ENCODE measurements around the gene BICDL1.
"Not testable (repeated sequence)": the region's sequence is repeated elsewhere in the genome, so short reads cannot be mapped to it uniquely, and the experiment has no call there.

BICDL1 gene

GRCh38 chr12:119988472-119989360 lies at the start of gene BICDL1:
Gene BICDL1 (plus strand): TSS chr12:119989236. CDS start chr12:119989869, 633 bp downstream.
- peak; percentile 80 for DNase-seq (ENCODE audit: low spot score)

DNA sequence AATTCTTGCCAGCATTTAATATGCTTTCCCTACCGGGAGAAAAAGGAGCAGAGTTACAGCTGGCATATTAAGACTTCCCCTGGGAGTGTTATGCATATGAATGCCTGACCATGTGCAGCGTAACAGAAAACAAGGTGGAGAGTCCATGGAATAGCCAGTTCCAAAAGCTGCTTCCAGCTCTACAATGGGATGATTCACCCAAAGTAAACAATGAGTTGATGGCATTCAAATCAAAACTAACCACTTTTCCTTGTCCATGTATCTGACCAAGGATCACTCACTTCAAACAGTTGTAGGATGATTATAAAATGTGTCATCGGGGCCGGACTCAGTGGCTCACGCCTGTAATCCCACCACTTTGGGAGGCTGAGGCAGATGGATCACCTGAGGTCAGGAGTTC lies 48.1 kb upstream of the BICDL1 start:
- no peak for DNase-seq (ENCODE audit: low spot score)

DNA sequence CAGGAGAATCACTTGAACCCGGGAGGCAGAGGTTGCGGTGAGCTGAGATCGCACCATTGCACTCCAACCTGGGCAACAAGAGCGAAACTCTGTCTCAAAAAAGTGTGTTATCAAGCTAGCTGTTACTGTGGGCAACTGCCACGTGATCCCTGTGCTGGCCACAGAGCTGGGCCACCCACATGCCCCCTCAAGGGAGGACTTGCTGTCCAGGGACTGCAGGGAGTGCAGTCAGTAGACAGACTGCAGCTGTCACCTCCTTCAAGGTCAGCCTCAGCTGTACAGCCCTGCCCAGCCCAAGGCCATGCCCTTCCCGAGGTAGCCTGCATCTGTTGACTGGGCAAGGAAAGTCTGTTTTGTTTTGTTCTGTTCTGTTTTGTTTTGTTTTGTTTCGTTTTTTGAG lies 46.6 kb upstream of the BICDL1 start:
- no peak for DNase-seq (ENCODE audit: low spot score)

- no peak for DNase-seq (ENCODE audit: low spot score)
Observed at GRCh38 chr12:119946213-119946612, 42.8 kb upstream of the BICDL1 start.

GRCh38 chr12:119949145-119949544 lies 39.9 kb upstream of the BICDL1 start:
- no peak for DNase-seq (ENCODE audit: low spot score)

GRCh38 chr12:119949594-119949993 lies 39.4 kb upstream of the BICDL1 start:
- no peak for DNase-seq (ENCODE audit: low spot score)

DNA sequence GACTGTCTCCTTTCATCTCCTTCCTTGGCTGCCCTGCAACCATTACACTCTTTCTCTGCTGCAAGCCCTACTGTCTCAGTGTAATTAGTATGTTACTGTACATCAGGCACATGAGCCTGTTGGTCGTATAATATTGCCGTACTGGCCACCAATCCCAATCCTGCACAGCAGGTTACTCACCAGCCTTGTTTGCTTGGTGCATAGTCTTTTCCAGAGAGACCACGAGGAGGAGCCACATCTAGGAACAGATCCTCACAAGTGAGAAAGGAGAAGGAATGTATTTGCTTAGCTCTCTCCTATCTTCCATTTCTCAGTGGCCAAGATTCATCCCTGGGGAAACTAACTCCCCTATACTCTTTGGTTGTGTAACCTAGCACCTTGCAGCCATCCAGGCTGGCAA lies 33.0 kb upstream of the BICDL1 start:
- no peak for DNase-seq (ENCODE audit: low spot score)

GRCh38 chr12:119957135-119957534 lies 31.9 kb upstream of the BICDL1 start:
- no peak for DNase-seq (ENCODE audit: low spot score)

DNA sequence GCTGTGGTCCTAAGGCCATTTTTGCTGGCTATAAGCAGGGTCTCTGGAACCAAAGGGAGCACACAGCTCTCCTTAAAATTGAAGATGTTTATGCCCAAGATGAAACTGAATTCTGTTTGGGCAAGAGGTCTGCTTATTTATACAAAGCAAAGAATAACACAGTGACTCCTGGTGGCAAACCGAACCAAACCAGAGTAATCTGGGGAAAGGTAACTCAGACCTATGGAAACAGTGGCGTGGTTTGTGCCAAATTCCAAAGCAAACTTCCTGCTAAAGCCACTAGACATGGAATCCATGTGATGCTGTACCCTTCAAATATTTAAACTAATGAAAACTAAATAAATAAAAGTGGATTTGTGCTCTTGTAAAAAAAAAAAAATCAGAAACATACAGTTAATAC lies 29.6 kb upstream of the BICDL1 start:
- no peak for DNase-seq (ENCODE audit: low spot score)

- no peak for DNase-seq (ENCODE audit: low spot score)
Observed at GRCh38 chr12:119964123-119964522, 24.9 kb upstream of the BICDL1 start.

DNA sequence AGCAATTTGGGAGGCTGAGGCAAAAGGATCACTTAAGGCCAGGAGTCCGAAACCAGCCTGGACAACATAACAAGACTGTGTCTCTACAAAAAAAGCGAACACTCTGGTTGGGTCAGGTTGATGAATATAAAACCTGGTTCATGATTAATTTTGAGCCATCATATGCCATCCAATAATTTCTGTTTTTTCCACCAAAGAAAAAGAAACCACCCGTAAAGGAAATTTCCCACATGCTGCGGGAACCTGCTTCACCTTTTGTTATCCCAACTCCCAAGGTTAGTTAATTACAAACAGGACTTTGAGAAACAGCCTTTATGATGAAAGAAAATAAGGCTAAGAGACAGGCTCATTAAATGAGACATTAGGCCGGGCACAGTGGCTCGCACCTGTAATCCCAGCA lies 24.1 kb upstream of the BICDL1 start:
- no peak for DNase-seq (ENCODE audit: low spot score)

DNA sequence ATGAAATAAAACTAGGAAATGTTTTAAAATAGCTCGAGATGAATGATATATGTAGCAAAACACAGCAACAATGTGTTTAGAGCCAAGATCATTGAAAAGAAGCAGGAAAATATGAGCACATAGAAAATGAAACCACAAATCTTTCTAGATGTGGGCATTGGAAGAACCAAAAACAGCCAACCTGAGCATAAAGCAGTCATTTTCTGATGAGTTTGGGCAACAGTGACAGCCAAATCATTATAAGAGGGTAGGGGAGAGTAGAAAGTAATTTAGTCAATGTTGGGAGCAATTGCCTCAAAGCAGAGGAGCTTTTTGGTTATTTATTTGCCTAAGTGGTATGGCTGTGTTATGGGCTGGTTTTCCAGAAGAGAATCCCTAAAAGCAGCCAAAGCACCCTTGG lies 8.8 kb upstream of the BICDL1 start:
- DNase-seq (ENCODE audit: low spot score), result no peak

DNA sequence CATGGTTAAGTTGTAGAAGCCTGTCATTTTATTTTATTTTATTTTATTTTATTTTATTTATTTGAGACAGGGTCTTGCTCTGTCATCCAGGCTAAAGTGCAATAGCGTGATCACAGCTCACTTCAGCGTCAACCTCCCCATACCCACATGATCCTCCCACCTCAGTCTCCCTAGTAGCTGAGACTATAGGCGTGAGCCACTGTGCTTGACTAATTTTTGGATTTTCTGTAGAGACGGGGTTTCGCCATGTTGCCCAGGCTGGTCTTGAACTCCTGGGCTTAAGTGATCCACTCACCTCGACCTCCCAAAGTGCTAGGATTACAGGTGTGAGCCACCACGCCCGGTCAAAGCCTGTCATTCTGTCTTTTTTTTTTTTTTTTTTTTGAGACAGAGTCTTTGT lies 8.3 kb upstream of the BICDL1 start:
- DNase-seq (ENCODE audit: low spot score), result not testable (repeated sequence)

DNA sequence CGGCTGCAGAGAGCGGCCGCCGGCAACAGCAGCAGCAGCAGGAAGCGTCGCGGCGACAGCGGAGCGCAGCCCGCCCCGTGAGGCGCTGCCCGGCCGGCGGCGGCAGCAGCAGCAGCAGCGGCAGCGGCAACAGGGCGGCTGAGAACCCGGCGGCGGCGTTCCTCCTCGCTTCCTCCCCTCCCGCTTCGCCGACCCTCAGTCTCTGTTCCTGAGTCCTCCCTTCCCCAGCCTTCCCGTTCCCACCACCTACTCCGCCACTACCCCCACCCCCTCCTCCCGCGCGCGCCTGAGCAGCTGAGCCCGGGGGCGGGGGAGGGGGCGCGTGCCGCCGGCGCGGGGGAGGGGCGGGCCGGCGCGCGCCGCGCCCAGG lies 310 bp downstream of the BICDL1 start:
- DNase-seq (ENCODE audit: low spot score), result no peak

DNA sequence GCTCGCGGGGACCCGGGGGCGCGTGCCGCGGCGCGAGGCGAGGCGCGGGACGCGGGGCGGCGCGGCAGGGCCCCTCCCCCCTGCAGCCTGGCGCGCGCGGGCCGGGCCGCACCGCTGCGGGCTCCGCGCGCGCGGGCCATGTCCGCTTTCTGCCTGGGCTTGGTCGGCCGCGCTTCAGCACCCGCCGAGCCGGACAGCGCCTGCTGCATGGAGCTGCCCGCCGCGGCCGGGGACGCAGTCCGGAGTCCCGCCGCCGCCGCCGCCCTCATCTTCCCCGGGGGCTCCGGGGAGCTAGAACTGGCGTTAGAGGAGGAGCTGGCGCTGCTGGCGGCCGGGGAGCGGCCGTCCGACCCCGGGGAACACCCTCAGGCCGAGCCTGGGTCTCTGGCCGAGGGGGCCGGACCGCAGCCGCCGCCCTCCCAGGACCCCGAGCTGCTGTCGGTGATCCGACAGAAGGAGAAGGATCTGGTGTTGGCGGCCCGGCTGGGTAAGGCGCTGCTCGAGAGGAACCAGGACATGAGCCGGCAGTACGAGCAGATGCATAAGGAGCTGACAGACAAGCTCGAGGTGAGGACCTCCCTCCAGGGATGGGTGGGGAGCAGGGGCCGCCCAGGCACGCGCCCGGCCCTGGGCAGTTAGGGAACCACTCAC lies 820 bp downstream of the BICDL1 start:
- peak; percentile 46 for DNase-seq (ENCODE audit: low spot score)

DNA sequence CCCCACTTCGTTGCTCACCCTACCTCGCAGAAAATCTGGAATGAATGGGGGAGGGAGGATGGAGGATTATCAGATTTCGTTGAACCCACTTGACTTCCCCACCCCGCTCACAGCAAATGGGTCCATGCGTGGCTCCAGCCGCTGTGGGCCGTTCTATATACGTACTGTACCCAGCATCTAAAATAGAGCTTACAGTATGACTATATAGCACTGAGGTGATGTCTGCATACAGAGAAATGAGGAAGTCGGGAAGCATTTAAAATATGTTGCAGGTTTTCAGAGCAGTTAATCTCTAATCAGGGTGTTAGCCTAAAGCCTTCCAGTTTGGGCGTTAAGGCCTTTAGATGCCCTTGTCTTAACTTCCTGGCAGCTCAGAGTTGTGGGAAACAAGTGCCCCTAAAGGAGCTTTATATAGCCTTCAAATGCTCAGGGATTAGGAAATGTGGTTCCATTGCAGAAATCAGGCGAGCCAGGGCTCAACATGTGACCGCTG lies 1.4 kb downstream of the BICDL1 start:
- DNase-seq (ENCODE audit: low spot score), result no peak

DNA sequence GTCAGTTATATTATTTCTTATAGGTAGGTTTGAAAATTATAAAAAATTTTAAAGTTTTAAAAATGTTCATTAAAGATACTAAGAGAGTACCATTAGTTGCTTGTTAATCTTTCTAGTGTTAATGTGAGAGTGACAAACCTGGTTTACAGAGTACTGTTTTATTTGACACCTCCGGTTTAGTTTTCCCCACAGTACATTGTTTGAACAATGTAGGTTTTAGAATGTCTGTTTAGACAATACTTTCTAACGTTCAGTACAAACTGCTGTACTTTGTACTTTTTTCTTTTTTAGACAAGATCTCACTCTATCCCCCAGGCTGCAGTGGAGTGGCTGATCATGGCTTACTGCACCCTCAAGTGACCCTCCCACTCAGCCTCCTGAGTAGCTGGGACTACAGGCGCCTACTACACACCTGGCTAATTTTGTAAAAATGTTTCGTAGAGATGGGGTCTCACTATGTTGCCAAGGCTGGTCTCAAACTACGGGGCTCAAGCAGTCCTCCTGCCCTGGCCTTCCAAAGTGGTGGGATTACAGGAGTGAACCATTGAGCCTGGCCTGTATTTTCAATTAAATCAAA lies 3.2 kb downstream of the BICDL1 start:
- DNase-seq (ENCODE audit: low spot score), result no peak

DNA sequence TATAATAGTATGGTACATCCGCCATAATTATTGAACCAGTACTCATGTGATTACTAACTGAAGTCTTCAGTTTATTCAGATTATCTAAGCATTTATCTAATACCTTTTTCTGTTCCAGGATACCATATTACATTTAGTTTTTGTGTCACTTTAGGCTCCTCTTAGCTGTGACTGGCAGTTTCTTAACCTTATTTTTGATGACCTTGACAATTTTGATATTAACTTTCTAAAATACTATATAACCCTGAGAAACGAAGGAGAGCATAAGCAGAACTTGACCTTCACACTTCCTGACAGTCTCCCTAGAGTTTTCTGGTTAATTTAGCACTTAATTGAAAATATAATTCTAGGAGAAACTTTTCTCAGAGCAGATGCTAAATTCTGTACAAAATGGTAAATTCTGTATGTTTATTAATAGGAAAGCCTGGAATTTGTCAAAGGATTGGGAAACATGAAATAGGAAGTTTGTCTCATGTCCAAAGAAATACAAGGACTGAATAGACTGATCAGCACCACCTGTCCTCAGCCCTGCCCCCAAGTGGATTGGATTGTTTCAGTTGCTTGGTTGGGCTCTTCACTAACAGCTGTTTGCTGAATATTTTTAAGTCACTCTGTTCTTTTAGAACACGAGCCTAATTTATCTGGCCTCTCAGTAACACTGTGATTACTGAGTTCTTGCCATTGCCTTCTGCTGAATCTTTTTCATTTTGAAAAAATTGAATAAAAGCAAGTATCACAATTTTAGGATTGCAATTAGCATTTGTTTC lies 6.0 kb downstream of the BICDL1 start:
- DNase-seq (ENCODE audit: low spot score), result no peak

DNA sequence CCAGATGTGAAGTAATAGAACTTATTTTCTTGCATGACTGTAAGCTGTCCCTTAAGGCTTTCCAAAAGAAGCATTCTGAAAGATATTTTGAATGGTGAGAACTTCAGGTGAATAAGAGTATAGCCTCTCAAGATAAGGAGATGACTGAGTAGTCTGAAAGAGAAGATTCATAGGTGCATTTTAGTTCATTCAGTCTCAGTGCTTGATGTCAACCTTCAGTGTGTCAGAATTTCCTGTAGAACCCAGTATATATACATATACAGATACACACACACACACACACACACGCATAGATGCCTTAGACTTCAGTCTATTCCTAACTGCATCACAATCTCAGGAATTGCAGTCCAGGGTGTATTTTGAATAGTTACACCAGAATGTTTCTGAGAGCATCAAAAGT lies 7.4 kb downstream of the BICDL1 start:
- no peak for DNase-seq (ENCODE audit: low spot score)

GRCh38 chr12:119998471-119999245 lies 9.6 kb downstream of the BICDL1 start:
- DNase-seq (ENCODE audit: low spot score), result no peak

DNA sequence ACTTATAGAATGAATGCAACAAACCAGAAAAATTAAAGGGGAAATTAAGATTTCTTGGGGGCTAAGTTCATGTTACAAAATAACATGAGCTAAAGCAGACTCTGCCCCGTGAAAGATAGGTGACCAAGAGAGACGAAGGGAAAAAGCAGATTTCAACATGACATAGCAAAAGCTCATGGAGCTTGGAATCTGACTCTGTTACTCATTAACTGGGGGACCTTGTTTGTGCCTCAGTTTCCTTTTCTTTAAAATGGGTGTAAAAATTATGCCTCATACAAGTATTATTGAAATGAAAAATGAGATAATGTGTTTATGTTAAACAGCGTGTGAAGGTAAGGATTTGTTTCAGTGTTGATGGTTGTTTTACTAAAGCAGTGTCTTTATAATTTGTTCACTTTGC lies 11.5 kb downstream of the BICDL1 start:
- no peak for DNase-seq (ENCODE audit: low spot score)
